Transverse colon (tissue), 3 donors: ENCODE data around the gene TRIM49.
"Not testable (repeated sequence)": the region's sequence is repeated elsewhere in the genome, so short reads cannot be mapped to it uniquely, and the experiment has no call there.

Experiments used
- EP300 ChIP-seq: sonication (generic); formaldehyde crosslinking; IDR thresholded peaks from one replicate; pipeline ENCODE4 v1.6.1; 2017; ENCODE audit warnings: antibody characterized with exemption, low read depth
- TF ChIP-seq, protein P1 (sequence below), 5 experiments: fragments of 200-600 bp in 3 of 5; fragments of 450-650 bp in 2 of 5; sonication (generic) in 3 of 5; IDR thresholded peaks; 1 replicate in 2 of 5; 2 replicates in 3 of 5; pipeline ENCODE4 v1.5.1; 2016 to 2017; ENCODE audit warnings: antibody characterized with exemption in 5 of 5, inconsistent platforms in 3 of 5, mild to moderate bottlenecking in 2 of 5, moderate library complexity in 1 of 5

DNA sequence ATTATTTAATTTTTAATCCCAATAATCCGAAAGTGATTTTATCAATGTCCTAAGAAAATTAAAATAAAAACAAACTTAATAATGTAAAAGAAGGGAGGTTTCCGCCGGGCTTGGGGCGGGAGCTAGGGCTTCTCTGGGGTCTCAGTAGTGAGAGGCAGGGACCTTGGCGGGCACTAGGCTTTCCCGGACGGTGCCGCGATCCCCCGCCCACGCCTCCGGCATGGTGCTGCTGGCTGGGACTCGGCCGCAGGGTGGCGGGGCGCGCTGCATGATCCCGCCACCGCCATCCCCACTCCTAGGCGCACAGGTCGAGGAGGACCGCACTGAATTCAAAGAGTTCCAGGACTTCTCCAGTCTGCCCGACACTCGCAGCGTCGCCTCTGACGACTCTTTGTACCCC lies 22.6 kb downstream of the TRIM49 start:
- TF ChIP-seq EP300 = not testable (repeated sequence)
- TF ChIP-seq, protein P1, sequence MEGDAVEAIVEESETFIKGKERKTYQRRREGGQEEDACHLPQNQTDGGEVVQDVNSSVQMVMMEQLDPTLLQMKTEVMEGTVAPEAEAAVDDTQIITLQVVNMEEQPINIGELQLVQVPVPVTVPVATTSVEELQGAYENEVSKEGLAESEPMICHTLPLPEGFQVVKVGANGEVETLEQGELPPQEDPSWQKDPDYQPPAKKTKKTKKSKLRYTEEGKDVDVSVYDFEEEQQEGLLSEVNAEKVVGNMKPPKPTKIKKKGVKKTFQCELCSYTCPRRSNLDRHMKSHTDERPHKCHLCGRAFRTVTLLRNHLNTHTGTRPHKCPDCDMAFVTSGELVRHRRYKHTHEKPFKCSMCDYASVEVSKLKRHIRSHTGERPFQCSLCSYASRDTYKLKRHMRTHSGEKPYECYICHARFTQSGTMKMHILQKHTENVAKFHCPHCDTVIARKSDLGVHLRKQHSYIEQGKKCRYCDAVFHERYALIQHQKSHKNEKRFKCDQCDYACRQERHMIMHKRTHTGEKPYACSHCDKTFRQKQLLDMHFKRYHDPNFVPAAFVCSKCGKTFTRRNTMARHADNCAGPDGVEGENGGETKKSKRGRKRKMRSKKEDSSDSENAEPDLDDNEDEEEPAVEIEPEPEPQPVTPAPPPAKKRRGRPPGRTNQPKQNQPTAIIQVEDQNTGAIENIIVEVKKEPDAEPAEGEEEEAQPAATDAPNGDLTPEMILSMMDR (IDR thresholded peaks at IDR 0.05) = not testable (repeated sequence)
